ENCODE measurements around the gene PHACTR3.

PHACTR3 gene

DNA sequence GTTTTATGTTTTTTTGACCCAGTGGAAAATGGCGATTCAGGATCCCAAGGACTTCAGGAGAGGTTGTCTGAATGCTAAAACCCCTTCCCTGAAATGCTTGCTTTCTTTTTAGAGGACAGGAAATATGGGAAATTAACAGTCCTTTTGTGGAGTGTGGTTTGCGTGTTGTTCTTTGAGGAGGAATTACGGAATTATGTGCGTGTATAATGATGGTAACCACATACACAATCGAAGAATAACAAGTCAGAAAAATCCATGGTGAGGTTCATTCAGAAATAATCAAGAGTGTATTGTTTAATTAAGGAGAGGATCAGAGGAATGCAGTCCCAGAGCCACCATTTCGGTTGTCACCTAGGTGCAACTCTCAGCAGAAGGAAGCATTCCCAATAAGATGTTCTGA is 73.2 kb downstream of the PHACTR3 start:
- TF ChIP-seq, protein P1, sequence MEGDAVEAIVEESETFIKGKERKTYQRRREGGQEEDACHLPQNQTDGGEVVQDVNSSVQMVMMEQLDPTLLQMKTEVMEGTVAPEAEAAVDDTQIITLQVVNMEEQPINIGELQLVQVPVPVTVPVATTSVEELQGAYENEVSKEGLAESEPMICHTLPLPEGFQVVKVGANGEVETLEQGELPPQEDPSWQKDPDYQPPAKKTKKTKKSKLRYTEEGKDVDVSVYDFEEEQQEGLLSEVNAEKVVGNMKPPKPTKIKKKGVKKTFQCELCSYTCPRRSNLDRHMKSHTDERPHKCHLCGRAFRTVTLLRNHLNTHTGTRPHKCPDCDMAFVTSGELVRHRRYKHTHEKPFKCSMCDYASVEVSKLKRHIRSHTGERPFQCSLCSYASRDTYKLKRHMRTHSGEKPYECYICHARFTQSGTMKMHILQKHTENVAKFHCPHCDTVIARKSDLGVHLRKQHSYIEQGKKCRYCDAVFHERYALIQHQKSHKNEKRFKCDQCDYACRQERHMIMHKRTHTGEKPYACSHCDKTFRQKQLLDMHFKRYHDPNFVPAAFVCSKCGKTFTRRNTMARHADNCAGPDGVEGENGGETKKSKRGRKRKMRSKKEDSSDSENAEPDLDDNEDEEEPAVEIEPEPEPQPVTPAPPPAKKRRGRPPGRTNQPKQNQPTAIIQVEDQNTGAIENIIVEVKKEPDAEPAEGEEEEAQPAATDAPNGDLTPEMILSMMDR (conservative IDR thresholded peaks at IDR 0.05; ENCODE audit: low read length), result no peak
- no peak for DNase-seq (ENCODE audit: low read depth)
- no peak overlapping the region for H3K4me3 ChIP-seq (ENCODE audit: low read length)

DNA sequence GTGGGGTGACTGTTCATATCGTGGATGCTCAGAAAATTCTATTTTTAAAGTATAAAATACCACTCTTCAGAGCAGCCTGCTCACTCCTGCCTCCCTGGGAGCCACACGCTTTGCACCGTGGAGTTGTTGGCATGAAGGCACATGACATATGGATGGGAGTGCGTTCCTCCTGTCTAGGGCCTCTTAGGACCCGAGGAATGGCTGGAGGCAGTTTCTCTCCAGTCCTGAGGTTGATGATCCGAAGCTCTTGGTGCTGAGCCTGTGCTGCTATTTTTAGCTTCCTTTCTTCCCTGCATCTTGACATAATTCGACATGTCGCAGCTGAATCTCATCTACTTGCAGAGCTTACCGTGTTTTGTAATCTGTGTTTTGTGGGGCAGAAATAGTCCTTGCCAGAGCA is 73.9 kb downstream of the PHACTR3 start:
- no peak overlapping the region for H3K4me3 ChIP-seq (ENCODE audit: low read length)
- TF ChIP-seq, protein P1 (conservative IDR thresholded peaks at IDR 0.05; ENCODE audit: low read length), result no peak
- DNase-seq (ENCODE audit: low read depth), result no peak

DNA sequence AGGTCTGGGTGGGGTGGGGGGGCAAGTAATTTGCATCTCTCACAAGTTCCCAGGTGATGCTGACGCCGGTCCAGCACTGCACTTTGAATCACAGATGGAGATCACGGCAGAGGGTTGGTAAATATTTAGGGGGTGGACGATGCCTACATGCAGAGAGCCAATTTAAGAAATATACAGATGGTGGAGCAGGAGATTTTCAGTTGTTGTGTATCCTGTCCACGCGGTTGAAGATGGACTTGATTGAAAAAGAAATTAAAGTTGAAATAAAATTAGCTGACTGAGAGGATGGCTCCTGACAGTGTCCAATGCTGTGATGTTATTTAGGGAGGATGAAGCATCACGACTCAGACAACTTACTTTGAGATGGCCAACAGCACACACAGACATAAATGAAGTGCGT is 74.6 kb downstream of the PHACTR3 start:
- no peak for DNase-seq (ENCODE audit: low read depth)
- no peak overlapping the region for H3K4me3 ChIP-seq (ENCODE audit: low read length)
- TF ChIP-seq, protein P1 (conservative IDR thresholded peaks at IDR 0.05; ENCODE audit: low read length), result no peak

DNA sequence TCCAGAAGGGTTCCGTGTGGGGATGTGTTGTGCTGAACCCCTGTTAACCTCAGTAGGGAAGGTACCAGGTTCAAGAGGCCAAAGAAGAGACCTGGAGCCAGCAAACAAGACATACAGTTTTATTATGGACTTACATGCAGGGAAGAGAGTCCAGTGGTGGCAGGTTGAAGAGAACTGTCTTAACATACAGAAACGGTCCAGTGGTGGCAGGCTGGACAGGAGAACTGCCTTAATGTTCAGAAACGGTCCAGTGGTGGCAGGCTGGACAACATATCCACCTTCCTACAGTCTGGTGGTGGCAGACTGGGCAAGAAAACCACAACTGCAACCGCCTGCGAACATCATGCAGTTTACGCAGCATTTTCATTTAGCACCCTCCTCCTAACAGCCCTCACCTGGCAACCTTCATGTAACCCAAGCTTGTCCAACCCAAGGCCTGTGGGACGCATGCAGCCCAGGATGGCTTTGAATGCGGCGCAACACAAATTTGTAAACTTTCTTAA is 75.9 kb downstream of the PHACTR3 start:
- TF ChIP-seq, protein P1 (conservative IDR thresholded peaks at IDR 0.05; ENCODE audit: low read length), result no peak
- H3K4me3 ChIP-seq (ENCODE audit: low read length), result no peak overlapping the region
- no peak for DNase-seq (ENCODE audit: low read depth)

DNA sequence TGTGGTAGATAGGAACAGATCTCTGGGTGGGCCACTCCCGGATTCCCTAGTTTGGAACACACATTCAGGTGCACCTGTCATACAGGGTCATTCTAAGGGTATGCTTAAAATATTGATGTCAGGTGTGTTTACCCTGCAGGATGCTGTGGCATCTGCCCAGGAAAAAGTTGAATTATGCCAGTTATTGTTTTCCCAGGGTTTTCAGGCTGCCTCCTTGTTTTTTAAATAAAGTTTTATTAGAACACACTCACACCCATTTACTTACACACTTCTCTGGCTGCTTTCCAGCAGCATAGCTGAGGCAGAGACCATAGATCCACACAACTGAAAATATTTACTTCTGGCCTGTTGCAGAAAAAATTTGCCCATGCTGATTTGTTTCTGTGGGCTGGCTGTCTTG is 76.5 kb downstream of the PHACTR3 start:
- TF ChIP-seq, protein P1 (conservative IDR thresholded peaks at IDR 0.05; ENCODE audit: low read length), result no peak
- no peak overlapping the region for H3K4me3 ChIP-seq (ENCODE audit: low read length)
- DNase-seq (ENCODE audit: low read depth), result no peak

DNA sequence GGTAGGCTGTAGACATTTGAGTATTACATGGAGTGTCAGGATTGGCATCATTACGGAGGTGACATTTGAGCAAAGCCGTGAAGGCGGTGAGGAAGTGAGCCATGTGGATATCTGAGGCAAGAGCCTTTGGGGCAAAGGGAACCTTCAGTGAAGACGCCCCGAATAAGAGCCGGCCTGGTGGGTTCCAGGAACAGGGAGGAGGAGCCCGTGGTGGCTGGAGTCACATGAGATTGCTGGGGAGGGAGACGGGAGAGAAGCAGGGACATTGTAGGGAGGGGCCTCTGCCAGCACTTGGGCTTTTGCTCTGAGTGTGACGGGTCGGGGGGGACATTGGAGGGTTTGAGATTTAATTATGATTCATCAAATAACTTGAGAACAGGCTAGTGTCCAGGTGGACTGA is 78.3 kb downstream of the PHACTR3 start:
- TF ChIP-seq, protein P1 (conservative IDR thresholded peaks at IDR 0.05; ENCODE audit: low read length), result no peak
- H3K4me3 ChIP-seq (ENCODE audit: low read length), result no peak overlapping the region
- DNase-seq (ENCODE audit: low read depth), result no peak

DNA sequence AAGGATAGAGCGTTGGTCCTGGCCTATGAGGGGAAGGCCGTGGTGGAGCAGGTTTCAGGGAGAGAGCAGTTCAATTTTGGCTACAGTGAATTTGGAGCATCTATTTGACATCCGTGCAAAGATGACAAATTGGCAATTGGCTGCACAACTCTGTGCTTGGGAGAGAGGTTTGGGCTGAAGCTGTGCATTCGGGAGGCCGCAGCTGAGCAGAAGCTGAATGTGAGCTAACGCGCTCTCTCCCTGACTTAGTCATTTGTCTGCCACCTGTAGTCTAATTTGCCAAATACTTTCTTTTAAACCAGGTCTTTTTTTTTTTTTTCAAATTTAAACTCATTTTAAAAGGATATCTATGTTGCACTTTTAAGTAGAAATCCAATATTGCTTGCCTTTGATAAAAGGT is 78.8 kb downstream of the PHACTR3 start:
- TF ChIP-seq, protein P1 (conservative IDR thresholded peaks at IDR 0.05; ENCODE audit: low read length), result no peak
- DNase-seq (ENCODE audit: low read depth), result no peak
- no peak overlapping the region for H3K4me3 ChIP-seq (ENCODE audit: low read length)
